Left renal cortex interstitium (tissue), 4 donors: ENCODE data around the gene UNC5C. TPM values are rescaled to one million over a fixed set of nuclear protein-coding genes. Genes with fewer than 3 reads are reported as not detected.
"Not testable (repeated sequence)": the region's sequence is repeated elsewhere in the genome, so short reads cannot be mapped to it uniquely, and the experiment has no call there.

ENCODE experiments used
- DNase-seq, 4 donors: peaks; one replicate each; pipeline ENCODE4 v3.0.0-alpha.2; 2013; ENCODE audit warnings: low read depth in 4 of 4, low spot score in 2 of 4, missing footprints in 1 of 4
- polyA plus RNA-seq, 4 donors: library from polyadenylated mRNA; unstranded; fragments of 120-200 nt; gene quantifications; one replicate each; pipeline ENCODE4 v1.2.1, GENCODE V29; 2013; ENCODE audit not compliant: insufficient read length in 4 of 4

UNC5C gene
- polyA plus RNA-seq, 4 donors: 32.4 to 42.3 (median 37.0) TPM

DNA sequence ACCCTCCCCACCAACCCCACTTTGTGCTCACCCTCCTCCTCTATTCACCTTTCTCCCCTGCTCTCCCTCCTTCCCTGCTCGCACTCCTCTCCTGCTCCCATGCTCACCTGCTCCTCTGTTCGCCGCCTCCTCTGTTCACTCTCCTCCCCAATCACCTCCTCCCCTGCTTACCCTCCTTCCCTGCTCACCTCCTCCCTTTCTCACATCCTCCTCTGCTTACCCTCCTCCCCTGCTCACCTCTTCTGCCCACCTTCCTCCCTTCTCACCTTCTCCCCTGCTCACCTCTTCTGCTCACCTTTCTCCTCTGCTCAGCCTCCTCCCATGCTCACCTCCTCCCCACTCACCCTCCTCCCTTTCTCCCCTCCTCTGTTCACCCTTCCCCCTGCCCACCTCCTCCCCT, 357.2 kb downstream of the UNC5C start:
- no peak for DNase-seq

DNA sequence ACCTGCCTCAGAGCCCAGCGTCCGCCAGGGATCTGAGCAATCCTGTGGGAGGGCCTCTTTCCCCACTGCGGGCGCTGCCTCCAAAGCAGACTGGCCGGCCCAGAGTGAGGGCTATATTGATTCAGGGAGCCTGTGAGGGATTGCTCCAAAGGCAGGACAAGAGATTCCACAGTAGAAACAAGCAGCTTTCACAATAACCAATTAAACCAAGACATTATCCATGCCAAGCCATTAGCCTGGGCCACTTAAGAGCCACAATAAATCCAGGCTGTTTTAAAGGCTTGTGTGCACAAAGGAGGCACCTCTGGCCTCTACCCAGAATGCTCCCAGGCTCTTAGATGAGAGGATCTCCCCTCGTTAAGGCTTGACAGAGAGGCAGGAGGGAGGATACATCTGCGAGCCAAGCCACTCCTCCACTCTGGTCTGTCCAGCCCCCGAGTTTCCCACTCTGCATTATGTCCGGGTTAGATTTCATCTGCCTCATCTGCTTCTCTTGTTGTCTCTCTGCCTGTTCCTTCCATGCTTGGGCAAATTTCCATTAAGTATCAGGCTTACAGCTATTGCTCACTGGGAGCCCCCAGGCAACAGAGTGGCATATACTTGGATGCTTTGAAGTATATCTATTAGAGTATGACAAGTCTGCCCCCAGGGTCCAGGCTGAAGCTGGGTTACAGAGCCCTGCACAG, 357.9 kb downstream of the UNC5C start:
- DNase-seq: peak in 2 of 4 donors; percentile 25 to 38

DNA sequence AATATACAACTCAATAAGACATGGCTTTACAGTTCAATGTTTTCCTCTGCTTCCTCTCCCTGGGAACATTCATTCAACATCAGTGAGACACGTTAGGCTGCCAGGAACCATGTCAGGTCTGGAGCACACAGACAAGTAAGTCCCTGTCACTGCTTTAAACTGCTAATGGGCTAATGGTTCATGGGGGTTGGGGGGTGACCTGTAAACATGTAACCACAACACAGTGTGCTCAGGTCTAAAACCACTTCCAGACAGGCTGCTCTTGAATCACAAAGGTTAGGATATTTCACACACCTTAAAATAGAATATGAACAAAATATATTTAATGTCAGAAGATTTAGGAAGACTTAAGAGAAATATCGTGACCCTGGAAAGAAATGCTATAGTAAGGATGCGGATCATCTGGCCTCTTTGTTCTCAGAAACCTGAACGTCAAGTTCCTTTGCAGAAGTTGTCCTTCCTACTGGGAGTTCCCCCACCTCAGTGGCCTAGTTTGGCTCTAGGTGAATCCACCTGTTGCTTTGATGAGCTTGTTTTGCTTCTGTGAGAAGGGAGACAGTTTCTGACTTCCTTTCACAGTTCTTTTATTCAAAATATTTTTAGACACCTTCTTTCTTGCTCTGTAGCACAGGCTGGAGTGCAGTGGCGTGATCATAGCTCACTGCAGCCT, 359.9 kb downstream of the UNC5C start:
- no peak for DNase-seq

DNA sequence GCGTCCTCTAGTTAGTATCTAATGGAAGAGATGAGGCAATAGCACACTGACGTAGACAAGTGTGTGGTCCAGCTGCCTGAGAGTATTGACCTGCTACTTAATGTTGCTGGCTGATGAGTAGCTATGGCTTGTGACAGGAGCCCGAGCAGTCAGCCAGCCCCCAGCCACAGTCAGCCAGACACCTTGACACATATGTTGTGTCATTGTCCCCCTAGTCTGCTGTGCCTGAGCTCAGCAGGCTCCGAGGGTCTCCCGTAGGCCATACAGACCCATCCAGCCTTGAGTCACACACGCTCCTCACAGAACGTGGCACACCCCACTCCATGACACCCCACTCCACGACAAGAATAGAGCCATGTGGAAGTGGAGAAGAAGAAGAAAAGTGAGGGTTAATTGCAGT, 362.1 kb downstream of the UNC5C start:
- DNase-seq: no peak

DNA sequence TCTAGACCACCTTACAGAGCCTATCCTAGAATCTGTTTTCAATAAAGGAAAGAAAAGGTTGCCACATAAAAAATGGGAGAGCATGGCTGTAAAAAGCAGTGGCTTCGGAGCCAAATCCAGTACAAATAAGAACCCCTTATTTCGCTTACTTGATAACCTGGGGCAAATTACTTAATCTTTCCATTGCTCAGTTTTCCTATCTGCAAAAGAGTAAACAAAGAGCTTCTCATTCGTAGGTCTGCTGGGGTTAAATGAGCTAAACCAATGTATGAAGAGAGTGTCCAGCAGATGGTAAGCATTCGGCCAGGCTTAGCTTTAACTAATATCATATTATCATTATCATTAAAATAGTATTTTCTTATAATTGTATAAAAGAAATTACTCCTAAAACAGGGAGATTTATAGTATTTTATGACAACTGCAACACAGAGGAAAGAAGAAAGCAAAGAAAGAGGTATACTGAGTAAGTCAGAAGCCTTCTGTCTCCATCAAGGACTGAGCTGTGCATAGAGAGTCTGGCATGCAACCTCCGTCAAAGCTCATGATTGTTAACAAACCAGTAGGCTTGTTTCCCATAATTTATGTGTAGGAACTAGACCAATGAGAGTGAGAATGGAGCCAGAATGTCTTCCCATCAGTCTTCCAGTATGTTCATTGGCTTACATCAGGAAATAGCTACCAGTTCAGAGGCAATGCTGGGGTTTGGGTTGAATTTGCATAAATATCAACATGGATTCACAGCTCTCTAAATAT, 364.9 kb downstream of the UNC5C start:
- no peak for DNase-seq

DNA sequence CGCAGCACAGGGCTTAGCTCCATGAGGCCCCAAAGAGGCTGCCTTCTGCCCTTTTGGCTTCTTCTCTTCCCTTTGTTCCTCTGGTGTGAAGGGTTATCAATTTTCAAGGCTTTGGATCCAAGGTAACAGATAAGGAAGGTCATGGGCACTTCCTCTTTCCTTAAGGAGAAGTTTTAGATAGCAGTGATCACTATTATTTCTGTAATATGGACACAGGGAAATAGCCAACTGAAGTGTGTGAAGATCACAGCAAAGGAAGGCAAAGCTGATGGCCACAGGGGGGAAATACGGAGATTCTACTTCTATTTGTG, 366.8 kb downstream of the UNC5C start:
- DNase-seq: no peak

DNA sequence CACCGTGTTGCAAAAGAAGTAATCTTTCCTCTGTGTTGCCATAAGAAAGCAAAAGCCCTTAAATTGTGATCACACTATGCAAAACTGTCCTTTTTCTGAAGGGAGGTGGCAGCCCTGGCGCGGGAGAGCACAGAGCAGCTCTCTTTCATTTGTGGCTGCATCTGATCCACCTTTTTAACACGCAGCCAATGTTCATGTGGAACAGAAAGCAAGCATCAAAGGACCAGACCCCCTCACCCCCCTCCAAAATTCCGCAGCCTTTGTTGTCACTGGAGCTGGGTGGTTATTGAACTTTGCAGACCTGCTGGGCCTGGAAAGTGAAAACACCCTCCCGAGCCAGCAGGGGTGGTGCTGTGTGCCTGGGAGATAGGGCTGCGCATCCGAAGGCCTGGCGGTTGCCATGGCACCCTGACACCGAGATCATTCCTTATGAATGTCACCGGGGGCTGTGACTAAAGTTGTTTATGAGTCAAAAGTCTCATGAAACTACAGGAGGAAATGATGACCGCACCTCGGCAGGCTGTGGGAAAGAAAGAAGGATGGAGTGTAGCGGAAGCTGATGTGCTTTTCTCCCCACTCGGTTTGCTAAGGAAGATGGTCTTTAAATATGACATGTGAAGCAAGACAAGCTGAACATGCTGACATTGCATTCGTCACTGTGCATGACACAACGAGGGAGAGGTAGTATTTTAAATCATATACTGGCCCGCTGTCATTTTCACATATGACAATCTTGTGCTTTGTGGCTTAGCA, 367.4 kb downstream of the UNC5C start:
- DNase-seq: no peak

DNA sequence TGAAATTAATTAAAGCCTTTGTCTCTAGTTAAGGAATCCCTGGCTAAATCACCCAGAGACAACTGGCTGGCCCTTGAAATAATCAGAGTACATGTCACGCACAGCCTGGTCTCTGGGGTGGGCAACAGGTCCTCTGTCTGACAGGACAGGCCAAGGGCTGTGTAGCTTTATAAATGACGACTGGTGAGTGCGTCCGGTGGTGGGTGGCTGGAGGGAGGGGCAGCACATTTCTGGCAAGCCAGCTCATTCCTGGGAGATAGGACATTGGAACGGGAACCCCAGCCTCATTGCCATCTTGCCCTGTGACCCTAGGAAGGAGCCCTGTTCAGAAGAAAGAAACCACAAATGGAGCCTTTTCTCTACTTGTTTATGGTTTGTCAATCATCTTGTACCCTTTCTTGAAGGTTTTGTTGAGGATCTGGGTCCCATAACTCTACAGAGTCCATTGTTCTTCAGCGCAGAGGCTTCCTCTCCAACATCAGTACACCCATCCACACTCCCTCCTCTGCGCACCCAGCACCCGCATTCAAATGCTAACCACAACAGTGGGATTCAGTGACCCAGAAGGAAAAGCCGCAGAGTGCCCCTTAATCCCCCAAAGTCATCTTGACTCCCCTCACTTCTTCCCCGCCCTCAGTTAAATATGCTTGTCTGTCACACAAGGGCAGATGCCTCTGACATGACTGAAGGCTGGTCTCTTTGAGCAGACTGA, 368.1 kb downstream of the UNC5C start:
- DNase-seq: no peak

DNA sequence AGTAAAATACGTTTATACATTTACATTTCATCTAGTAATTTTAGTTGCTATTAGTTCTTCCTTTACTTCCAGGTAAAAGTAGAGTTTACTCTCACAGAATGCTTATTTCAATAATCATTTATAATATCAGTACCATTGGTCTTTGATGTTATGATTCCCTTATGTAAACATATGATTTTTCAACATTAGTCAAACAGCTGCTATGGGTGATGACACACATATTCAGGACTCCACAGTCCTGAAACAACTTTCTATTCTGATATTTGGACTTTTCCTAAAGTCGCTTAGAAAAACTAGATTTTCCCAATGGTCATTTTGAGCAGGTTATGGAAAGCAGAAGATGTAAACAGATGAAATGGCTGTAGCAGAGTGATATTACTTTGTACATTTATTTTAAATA, 369.8 kb downstream of the UNC5C start:
- no peak for DNase-seq

DNA sequence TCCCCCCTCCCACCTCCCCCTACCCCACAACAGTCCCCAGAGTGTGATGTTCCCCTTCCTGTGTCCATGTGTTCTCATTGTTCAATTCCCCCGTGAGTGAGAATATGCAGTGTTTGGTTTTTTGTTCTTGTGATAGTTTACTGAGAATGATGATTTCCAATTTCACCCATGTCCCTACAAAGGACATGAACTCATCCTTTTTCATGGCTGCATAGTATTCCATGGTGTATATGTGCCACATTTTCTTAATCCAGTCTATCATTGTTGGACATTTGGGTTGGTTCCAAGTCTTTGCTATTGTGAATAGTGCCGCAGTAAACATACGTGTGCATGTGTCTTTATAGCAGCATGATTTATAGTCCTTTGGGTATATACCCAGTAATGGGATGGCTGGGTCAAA, 377.4 kb downstream of the UNC5C start:
- DNase-seq: not testable (repeated sequence)

DNA sequence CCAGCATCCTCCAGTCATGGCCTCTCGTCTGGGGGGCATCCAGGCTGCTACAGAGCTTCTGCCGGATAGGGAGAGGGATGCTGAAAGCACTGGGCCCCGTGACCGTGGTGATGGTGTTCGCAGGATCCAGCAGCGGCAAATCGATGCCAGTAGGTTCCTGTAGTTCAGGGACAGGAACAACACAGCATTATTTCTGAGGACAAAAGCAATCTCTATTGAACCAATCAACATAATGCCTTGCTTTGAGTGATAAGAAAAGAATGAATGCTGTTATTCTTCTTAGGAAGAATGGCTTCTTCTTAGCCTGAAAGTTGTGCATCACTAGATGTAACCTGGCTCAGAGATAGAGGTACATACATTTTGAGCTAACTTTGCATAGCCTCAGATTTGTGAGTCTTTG, 378.6 kb downstream of the UNC5C start:
- no peak for DNase-seq

DNA sequence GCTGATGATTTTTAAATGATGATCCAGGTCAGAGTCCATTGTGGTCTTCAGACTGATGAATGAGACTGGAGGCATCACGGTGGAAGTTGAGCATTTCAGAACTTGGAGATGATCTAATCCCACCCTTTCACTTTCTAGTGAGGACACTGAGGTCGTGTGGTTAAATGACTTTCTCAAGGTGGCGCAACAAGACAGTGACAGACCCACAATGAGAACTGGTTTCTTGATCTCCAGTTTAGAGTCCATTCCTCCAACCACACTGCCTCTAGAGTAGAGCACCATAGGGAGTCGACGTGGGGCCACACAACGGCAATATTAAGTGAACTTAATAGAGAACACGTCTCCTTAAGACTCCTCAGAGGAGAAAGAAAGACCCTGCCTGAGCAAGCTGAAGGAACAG, 381.0 kb downstream of the UNC5C start:
- DNase-seq: no peak

DNA sequence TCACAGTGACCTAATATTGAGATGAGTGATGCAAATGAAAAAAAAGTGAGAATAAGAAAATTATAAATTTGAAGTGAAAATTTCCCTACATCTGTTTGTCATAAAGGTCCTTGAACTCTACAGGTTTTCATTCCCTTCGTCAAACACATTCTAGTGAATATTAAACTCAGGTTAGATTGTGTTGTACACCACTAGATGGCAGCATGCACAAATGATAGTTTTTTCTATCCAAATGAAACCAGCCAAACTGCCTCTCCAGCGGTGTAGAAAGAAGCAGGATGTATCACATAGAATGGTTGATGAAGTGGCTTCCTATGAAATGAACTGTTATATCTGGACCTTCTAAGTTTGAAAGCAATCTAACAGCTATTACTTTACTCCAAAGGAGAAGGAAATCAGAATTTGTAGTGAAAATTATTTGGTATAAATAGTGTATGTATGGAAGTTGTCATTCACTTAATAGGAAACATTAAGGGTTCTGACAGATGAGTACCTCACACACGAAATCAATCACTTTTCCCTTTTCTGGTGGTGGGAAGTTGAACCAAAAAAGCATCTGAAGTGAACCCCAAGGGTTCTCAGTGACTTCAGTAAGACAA, 382.7 kb downstream of the UNC5C start:
- peak in 3 of 4 donors; percentile 47 to 69 (median 52) for DNase-seq

DNA sequence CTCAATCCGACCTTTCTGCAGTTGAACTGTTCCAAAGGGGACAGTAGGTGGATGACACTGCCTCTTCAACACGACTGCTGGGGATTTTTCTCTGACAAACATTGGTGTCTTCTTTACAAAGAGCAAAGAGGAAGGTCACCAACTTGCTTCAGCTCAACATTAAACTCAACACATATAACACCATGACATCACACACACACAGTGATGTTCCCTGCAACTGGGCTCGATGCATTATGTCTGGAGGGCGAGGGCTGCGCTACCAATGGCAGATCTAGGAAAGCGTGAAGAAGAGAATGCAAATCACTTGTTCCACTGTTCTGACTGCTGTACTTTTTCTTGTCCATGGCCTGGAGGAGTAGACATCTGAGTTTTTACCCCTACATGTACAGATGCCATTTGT, 385.9 kb downstream of the UNC5C start:
- DNase-seq: no peak

DNA sequence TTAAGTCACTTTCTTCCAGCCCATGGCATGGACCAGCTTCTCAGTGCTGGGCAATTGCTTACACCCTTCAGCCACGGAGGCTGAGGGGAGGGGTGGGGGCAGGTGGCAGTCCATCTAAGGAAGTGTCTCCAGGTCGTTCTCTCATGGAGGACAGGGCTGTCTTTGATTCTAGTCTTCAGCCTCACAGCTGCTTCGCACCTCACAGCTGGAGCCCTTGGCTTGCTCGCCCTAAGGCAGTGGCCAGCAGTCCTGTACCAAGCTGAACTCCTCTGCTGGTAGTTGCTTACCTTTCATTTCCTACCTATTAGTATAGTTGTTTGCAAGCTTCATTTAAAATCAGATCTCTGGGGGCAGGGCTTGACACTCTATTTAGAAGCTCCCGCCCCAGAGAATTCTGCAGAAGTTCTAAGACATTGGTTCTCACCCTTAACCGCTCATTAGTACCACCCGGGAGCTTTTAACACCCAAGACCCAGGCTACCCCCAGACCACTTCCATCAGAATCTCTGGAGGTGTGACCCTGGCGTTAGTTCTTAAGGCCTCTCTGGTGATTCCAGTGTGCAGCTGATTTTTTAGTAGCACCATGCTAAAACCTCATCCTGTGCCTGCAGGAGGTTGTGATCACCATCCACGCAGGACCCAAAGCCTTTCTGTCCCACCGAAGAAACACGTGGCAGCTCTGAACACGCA, 386.8 kb downstream of the UNC5C start:
- DNase-seq: no peak

DNA sequence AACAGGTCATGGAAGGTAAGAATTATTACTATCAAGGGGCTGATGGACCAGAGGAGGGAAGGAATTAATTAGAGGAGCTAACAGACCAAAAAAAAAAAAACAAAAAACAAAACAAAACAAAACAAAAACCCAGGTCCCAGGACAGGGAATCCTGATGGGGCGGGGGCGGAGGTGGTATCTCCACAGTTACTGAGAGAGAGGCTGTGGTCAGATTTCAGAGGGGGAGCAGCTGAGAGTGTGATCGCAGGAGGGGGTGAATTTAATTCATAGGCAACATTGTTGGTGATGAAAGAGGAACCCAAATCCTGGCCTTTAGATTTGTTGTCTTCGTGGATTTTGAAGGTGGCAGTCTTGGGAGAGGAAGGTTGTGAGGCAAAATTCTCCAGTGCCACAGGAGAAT, 389.4 kb downstream of the UNC5C start:
- DNase-seq: no peak

DNA sequence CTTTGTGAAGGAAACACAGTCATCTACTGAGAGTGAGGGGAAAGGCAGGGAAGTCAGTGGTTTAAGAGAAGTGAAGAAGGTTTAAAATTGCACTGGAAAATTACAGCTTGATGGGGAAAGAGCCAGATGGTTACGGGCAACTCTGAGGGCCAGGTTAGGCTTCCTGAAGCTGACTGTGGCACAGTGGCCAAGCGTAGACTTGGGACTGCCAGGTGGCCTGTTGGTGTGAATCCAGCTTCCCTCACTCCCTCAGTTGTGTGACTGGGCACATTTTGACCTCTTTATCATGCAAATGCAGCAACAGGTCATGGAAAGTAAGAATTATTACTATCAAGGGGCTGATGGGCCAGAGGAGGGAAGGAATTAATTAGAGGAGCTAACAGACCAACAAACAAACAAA, 390.1 kb downstream of the UNC5C start:
- DNase-seq: no peak

DNA sequence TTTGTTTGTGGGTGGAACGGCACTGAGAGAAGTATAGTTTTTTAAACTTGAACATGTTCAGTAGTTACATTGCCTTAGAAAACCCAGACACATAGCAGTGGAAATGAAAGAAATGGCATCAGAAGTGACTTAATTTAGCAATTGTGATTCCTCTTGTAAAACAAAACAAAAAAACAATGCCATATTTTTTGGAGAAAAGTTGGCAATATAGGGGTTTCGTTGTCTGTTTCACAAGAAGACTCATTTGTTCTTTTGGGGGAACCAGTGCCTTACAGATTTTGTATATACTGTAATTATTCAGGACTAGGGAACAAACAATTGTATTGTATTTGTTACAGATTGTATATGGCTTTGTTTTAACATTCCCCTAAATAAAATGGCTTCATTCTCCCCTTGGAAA, 390.7 kb downstream of the UNC5C start:
- no peak for DNase-seq

DNA sequence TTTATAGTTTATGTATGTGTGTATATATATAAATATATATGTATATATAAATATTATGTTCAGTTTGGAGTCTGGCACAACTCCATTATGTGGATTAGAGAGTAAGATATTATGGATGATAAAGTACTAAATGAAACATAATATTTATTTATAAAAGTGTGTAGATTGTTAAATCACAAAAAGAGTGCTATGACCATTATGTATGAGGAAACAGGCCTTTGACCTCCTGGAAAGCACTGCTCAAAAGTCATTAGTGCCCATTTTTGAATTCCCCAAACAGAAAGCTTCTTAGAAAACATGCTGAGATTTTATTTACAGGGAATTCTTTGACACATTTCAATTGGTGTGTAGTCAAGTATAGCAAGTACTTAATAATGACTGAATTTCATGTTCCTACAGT, 391.2 kb downstream of the UNC5C start:
- no peak for DNase-seq

DNA sequence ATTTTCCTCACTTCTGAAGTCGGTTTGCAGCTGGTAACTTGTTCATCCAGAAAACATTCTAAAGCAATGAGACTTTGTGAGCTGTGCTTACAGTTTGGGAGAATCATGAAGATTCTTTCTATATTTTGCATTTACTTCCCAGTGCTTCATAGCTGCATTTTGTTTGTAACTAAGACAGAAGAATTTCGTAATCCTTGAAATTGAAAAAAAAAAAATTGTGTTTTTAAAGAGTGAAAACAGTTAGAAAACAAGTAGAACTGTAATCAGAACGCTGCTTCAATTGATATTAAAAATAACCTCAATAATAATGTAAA, 392.4 kb downstream of the UNC5C start:
- DNase-seq: no peak
